Measurements from ENCODE around the gene CCDC91. TPM values are rescaled to one million over a fixed set of nuclear protein-coding genes. Genes with fewer than 3 reads are reported as not detected.

CCDC91 gene
- total and polyA plus RNA-seq, 2 of the 4 experiments (the other 2 are of a cell fraction) = 8.6 to 14.7 TPM

GRCh38 chr12:28222081-28222700 lies 31.9 kb downstream of the CCDC91 start:
- ATAC-seq (ENCODE audit: low read depth) = no peak
- in situ Hi-C loops (cut with MboI; ENCODE audit: low sequenced_read_pairs) = no loop called here
- Histone ChIP-seq H3K9me1 (ENCODE audit: insufficient read depth, low read length) (no peaks in the 10 kb centered on the region), H3K23ac (ENCODE audit: low read depth, low read length) (no peak overlapping the region), H3K4me1 (ENCODE audit: control insufficient read depth, insufficient read depth, low read length) (no peaks in the 10 kb centered on the region), H3K56ac (ENCODE audit: extremely low read depth, insufficient read depth, low read length) (no peak overlapping the region), H3K4me3 (ENCODE audit: insufficient read depth, low read depth, low read length) (no peak overlapping the region), H3K27me3 (ENCODE audit: control insufficient read depth, insufficient read depth, low read length) (no peaks in the 10 kb centered on the region), H3K14ac (replicated peaks; ENCODE audit: low read depth, low read length) (no peak overlapping the region), H2BK120ac (ENCODE audit: low read depth, low read length) (no peak overlapping the region), H2BK15ac (ENCODE audit: low read depth, low read length) (no peak overlapping the region), H2AK5ac (ENCODE audit: low read depth, low read length) (no peak overlapping the region), H2AFZ (replicated peaks; ENCODE audit: low read length, poor library complexity) (no peak overlapping the region), H4K20me1 (ENCODE audit: insufficient read depth, low read length) (no peaks in the 10 kb centered on the region), H2BK5ac (ENCODE audit: low read depth, low read length, poor library complexity, severe bottlenecking) (no peak overlapping the region), H3K18ac (ENCODE audit: low read depth, low read length) (no peak overlapping the region), H3K79me1 (ENCODE audit: low read depth in 1 of 2, low read length in 2 of 2) (peaks cover 0 to 10% of the 10 kb centered on the region in 2 experiments; a peak in 2 of 4 replicates), H3K9me3 (ENCODE audit: control insufficient read depth, insufficient read depth, low read length) (0 out of 2 replicates have a peak, but pooled peaks cover 1% of the 10 kb centered on the region), H3K36me3 (ENCODE audit: control insufficient read depth, insufficient read depth, low read length) (no peaks in the 10 kb centered on the region), H3K4me2 (ENCODE audit: low read depth, low read length) (no peak overlapping the region), H4K91ac (ENCODE audit: insufficient read depth, low read depth, low read length) (no peak overlapping the region), H3K27ac (ENCODE audit: insufficient read depth, low read length) (no peak overlapping the region), H4K8ac (ENCODE audit: low read depth in 2 of 2, low read length in 2 of 2) (no peak overlapping the region), H3K4ac (ENCODE audit: low read depth, low read length) (no peak overlapping the region), H3K9ac (ENCODE audit: low read depth, low read length) (no peak overlapping the region), H2AK9ac (replicated peaks; ENCODE audit: low read depth, low read length, poor library complexity) (no peak overlapping the region), H2BK20ac (ENCODE audit: low read depth, low read length) (no peak overlapping the region), H4K5ac (ENCODE audit: low read depth, low read length) (no peak overlapping the region)
- ChIA-PET POLR2A (ENCODE audit: unreplicated experiment) (no interaction called here), CTCF (no interaction called here)
- dilution Hi-C loops (cut with HindIII; ENCODE audit: low sequenced_read_pairs, unreplicated experiment) = no loop called here
- intact Hi-C loops (cut with micrococcal nuclease) = no loop called here
- no peak for DNase-seq
- BruUV-seq (replicated peaks) = no TSS peak
- TF ChIP-seq BHLHE40 (IDR thresholded peaks at IDR 0.05; ENCODE audit: low read depth, low read length) (no peak), SMC3 (IDR thresholded peaks at IDR 0.05; ENCODE audit: low read depth, low read length) (no peak), RAD21 (IDR thresholded peaks at IDR 0.05; ENCODE audit: low read length) (no peak), CHD1 (IDR thresholded peaks at IDR 0.05; ENCODE audit: low read depth, low read length) (no peak), MAZ (IDR thresholded peaks at IDR 0.05; ENCODE audit: borderline replicate concordance, low read depth, low read length) (no peak)
- WGBS, 2 experiments (ENCODE audit: extremely low coverage in 2 of 2, insufficient read length in 1 of 2) = no CpG with 5 or more reads among the region's 2 CpGs

All from IMR-90 (cell line).